Putamen (tissue), 1 donor: Measurements from ENCODE around the gene RAP1A.

Experiments
- DNase-seq: peaks from one replicate; pipeline ENCODE4 v3.0.0-alpha.2; 2016; ENCODE audit warnings: low spot score

Gene RAP1A

GRCh38 chr1:111761717-111762116, 142.1 kb downstream of the RAP1A start:
- no peak for DNase-seq

- no peak for DNase-seq
Measured at GRCh38 chr1:111762332-111762731, 142.7 kb downstream of the RAP1A start.
